ENCODE data around the gene PUS10. TPM values are rescaled to one million over a fixed set of nuclear protein-coding genes. Genes with fewer than 3 reads are reported as not detected.

Gene PUS10
- total and polyA plus RNA-seq, 2 of the 13 experiments (the other 11 are each of a cell fraction or from before 2014, with no cell fraction given): 41.4 to 44.3 TPM

- TF ChIP-seq ZFP91 (CRISPR knock-in tag; IDR thresholded peaks at IDR 0.05; ENCODE audit: borderline replicate concordance) (peak; percentile 90), SIX1 (CRISPR knock-in tag; IDR thresholded peaks at IDR 0.05; ENCODE audit: borderline replicate concordance) (peak; percentile 88), DRAP1 (CRISPR knock-in tag; IDR thresholded peaks at IDR 0.05) (no peak; the same call in 1 of the 2 replicates), ZNF276 (CRISPR knock-in tag; IDR thresholded peaks at IDR 0.05; ENCODE audit: low read depth) (peak; percentile 45; the same call in 1 of the 2 replicates), ZNF335 (CRISPR knock-in tag; IDR thresholded peaks at IDR 0.05) (peak; percentile 60; the same call in 1 of the 2 replicates), CSRNP1 (CRISPR knock-in tag; IDR thresholded peaks at IDR 0.05) (no peak), LBX2 (CRISPR knock-in tag; IDR thresholded peaks at IDR 0.05; ENCODE audit: borderline replicate concordance) (no peak), AHR (CRISPR knock-in tag; IDR thresholded peaks at IDR 0.05) (no peak), TGIF2 (CRISPR knock-in tag; IDR thresholded peaks at IDR 0.05) (peak; percentile 88), ZNF33B (CRISPR knock-in tag; IDR thresholded peaks at IDR 0.05) (0 out of 2 replicates have a peak, but pooled peaks have one; percentile 10), MTF1 (CRISPR knock-in tag; IDR thresholded peaks at IDR 0.05) (no peak), RARG (CRISPR knock-in tag; IDR thresholded peaks at IDR 0.05; ENCODE audit: low read depth) (no peak), BATF2 (CRISPR knock-in tag; IDR thresholded peaks at IDR 0.05) (0 out of 2 replicates have a peak, but pooled peaks have one; percentile 46), SMAD3 (CRISPR knock-in tag; IDR thresholded peaks at IDR 0.05) (peak; percentile 91), FLYWCH1 (CRISPR knock-in tag; IDR thresholded peaks at IDR 0.05) (no peak), HDAC1 (CRISPR knock-in tag; IDR thresholded peaks at IDR 0.05) (peak; percentile 94), RFXANK (CRISPR knock-in tag; IDR thresholded peaks at IDR 0.05) (no peak), SALL1 (CRISPR knock-in tag; IDR thresholded peaks at IDR 0.05) (peak; percentile 92), REL (CRISPR knock-in tag; conservative IDR thresholded peaks at IDR 0.05) (no peak), SKIL (CRISPR knock-in tag; IDR thresholded peaks at IDR 0.05; ENCODE audit: borderline replicate concordance) (no peak; the same call in 1 of the 2 replicates)
Measured at GRCh38 chr2:61017556-61018317, at the start of gene PUS10, which contains the start of gene PEX13 (continued).

All from HepG2 (cell line).